NCI-H146 treated with DMSO at 0.1 percent for 48 hours (cell line): Measurements from ENCODE around the gene CCDC57.

Experiments
- DNase-seq: peaks from one replicate; lab custom pipeline; 2025; ENCODE audit not compliant: unreplicated experiment; lab: John Stamatoyannopoulos, UW

CCDC57 gene

DNA sequence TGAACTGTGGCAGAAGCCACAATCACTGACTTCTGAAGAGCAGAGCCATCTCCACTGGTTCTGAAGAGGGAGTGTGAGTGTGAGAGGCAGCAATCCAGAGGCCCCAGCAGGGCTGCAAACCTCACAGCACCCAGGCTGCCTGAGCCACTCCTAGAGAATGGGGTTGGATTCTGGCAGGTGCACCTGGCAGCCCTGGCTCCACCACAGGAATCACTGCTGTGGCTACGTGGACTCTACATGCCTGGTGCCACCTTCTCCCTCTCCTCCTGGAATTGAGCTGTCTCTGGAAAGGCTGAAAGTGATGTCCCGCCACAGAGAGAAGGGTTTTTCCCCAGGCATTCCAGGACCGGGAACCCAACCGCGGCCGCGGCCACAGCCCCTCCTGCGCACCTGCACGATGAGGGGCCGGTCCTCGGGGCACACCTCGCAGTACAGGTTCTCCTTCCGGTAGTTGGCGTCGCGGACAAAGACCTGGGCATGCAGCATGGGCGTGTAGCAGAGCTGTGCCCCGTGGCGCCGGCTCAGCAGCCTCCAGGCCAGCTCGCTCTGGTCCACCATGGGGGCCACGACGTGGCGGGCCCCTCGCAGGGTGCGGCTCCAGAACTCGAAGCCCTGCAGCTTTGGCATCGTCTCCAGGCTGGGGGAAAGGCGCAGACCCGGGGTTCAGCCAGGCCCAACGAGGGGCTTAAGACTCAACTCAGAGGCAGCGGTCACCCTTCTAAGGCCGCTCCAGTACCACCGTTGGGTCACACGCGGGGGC lies 148.0 kb downstream of the CCDC57 start:
- DNase-seq: peak; percentile 21

DNA sequence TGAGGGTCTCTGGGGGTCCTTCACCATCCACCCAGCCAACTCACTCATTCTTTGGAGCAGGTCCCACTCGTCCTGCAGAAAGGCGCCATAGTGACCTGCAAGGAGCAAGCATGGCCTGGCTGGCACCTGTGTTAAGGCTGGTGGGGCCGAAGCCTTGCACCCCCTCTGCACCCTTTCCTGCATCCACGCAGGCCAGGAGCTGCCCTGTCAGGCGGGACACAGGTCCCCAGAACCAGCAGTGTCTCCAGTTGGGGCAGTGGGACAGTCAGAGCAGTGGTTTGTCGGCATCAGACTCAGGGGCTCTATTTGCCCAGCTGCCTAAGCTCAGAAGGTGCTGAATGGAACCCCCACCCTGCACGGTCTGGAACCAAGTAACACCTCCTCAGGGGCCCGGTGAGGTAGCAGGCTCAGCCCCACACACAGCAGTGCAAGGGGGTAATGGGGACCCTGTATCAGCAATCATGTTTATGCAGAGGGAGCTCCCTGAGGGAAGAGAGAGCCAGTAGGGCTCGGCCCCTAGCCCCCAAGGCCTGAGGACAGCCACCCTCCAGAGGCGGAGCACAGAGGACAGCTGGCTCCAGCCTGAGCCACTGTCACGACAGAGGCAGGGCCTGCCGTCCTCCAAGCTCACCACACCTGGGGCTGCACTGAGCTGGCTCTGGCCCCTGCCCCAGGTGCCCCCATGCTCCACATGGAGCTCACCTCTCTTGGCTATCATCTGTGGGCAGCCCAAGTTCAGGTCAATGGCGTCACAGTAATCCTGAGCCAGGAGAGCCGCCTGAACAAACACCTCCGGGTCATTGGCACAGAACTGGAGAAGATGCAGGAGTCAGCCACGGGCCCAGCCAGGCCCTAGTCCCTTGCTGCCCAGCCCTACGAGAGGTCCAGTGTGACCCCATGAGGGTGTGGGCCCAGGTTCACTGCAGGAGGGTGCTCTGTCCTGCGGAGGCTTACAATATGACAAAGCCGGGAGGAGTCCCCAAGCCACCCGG lies 148.9 kb downstream of the CCDC57 start:
- DNase-seq: no peak

DNA sequence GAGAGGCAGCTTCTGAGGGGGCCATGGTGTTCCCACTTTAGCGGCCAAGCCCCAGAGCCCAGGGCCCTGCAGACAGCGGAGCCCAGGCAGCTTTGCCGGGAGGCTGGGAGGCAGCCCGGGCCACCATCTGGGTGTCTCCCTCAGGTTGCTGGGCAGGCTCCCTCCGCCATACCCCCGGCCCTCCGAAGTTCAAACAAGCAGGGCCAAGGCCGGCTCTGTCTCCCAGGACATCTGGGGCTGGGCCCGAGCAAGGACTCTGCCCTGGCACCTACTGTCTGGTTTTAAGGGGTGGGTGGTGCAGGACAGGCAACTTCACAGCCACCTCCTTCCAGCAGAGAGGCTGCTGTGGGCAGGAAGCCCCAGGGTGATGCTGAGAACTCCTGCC lies 149.7 kb downstream of the CCDC57 start:
- DNase-seq: no peak

DNA sequence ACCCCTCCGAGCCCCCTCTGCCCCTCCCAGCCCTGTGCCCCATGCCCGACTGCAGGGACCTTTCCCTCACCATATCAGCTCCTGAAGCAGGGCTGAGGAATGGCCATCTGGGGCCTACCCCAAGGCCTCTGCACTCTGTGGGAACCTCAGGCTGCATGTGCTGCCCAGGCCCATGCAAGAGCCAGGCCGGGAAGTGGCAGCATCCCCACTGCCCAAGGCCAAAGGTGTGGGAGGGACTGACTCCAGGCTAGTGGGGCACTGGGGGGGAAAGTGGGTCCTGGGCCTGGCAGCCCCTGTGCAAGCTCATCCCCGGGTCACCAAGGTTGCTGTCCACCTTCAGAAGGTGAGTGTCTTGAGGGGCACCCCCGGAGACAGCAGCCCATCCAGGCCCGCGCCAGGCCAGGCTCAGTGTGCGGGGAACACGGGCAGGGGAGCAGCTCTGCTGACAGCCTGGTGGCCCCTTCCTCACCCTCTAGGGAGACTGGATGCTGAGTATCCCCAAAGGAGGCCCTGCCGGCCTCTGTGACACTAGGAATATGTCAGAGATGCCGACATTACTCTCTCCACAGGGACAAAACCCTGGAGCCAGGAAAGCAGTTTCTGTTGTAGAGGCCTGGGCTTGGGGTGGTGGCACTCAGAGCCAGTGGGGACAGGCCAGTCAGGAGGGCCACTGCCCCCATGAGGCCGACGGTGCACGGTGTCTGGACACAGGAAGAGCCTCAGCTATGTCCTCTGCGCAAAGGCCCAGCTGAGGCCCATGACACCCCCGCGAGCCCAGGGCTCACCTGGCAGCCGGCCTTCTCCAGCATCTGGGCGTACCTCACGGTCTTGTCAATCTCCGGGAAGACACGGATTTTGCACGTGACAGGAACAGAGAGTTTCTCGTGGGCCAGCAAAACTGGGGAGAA lies 150.3 kb downstream of the CCDC57 start:
- no peak for DNase-seq

DNA sequence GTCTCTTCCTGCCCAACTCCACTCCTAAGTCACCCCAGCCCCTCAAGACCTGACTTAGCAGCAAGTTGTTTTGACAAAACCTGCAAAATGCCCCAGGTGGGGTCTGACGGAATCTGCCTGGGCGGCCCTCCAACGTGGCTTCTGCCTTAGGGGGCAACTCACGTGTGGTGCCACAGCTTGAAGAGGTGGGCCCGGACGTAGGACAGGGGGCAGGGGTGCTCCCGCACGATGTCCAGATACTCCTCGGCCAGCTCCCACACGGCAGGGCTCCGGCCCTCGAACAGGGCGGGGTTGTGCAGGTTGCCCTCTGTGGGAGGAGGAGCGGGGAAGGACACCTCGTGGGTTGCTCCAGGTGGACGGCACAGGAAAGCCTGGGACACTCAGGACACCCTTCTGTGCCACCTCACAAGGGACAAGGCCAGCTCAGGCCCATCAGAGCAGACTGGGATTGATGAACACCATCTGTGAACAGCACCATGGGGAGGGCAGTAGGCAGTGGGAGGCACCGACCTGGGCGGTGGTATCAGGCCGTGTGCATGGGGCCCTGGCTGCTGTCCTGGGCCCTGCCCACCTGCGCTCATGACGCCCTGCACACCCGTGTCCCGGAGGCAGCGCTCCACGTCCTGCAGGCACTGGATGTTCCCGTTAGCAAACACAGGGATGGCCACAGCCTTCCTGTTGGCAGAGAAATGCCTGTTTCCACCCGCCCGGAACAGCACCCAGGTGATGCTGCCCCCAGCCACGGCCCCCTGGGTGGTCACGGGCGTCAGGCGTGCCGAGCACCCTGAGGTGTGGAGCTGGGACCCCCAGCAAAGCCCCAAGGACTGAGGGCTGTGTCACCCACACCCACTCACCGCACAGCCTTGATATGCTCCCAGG lies 151.4 kb downstream of the CCDC57 start:
- DNase-seq: no peak

DNA sequence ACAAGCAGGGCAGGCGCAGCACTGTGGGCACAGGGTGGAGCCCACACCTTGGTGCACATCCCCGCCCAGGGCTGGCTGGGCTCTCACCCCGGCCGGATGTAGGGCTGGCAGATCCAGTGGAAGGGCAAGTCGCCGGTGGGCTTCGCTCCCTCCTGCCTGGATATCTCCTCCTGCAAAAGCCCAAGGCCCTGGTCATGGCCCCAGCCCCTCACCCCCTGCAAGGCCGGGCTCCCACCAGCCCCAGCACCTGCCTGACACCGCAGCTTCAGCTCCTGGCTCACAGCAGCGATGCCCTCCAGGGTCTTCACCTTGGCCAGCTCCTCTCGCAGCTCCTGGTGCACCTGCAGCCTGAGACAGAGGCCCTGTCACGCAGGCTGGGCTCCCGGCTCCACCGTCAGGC lies 152.0 kb downstream of the CCDC57 start:
- no peak for DNase-seq

DNA sequence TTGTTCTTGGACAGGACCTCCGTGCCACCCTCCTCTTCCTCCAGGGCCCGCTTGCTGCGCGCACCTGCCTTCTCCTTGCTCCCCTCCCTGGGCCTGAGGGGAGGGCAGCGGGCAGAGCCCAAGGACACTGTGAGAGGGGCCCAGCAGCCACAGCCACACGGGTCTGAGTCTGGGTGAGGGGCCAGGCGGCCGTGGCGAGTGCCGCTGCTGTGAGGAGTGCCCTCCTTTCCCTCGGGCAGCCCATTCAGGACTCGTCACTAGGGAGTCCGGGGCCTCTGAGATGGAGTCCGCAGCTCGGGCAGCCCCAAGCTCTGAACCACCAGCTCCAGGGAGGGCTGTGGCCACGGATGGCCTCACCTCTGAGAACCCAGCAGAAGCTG lies 152.7 kb downstream of the CCDC57 start:
- no peak for DNase-seq

DNA sequence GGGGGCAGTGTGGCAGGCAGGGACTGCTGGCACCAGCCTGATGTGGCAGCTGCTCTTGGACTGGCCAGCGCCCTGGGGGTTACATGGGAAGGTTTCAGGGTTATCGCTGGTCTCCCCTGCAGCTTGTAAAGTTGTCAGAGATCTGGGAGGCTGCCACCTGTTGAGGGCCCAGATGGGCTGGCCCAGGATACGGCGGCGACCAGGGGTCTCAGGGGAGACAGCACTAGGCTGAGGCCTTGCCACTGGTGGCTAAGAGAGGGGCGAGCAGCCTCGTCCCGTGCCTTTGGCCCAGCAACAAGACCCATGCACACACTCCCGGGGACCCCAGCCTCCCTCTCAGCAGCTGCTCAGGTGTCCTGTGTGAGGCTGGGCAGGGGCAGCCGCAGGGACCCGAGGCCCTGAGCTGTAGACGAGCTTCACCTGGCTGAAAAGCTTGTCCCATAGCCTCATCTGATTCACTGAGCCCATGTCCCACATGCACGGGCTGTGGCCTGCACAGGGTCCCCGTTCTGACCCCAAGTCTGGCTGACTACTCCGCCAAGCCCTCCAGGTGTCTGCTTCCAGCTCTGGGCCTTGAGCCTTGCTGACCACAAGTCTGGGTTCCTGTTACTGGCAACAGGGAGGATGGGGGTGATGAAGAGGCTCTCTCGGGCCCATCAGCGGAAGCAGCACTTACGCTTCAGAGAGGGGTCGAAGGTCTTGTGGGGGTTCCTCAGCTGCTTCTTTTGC lies 153.2 kb downstream of the CCDC57 start:
- DNase-seq: no peak

DNA sequence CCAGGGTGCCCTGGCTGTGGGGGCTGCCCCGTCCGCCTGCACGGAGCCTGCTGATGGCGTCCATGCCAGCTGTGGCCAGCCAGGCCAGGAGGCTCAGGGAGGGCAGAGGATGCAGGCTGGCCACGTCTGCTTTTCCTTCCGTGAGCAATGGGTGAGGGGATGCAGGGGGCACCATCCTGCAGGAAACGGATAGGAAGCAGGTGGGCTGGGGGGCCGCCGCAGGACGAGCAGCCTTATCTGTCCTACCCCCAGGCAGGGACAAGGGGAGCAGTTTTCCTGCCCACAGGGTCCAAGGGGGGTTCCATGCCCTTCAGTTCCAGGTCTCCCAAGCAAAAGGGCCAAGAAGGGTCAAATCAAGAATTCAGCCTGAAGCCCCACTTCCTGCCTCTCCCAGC lies 153.8 kb downstream of the CCDC57 start:
- DNase-seq: no peak

DNA sequence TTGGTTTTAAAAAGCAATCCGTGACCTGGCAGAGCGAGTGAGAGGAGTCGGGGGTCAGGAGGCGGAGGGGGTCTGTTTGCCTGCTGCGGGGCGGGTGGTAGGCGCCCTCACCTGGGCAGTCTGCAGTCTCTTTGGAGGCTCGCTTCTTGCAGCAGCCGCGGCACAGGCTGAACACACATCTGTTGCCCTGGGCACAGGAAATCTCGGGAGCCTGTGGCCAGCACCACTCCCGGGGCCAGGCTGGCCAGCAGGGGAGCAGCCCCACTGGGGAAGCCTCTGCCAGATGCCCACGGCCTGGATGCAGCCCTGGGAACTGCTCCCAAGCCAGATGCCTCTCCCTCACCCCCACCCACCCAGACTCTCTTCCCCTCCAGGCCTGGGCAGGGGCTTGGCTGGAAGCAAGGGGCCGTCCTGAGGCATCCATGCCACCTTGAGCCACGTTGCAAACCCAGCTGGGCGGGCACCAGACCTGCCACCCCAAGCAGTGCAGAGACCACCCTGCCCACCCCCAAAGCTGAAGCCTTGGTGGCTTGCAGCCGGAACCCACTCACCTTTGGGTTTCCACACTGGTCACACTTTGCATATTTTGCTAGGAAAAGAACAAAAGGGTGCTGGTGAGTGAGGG lies 154.3 kb downstream of the CCDC57 start:
- DNase-seq: no peak

DNA sequence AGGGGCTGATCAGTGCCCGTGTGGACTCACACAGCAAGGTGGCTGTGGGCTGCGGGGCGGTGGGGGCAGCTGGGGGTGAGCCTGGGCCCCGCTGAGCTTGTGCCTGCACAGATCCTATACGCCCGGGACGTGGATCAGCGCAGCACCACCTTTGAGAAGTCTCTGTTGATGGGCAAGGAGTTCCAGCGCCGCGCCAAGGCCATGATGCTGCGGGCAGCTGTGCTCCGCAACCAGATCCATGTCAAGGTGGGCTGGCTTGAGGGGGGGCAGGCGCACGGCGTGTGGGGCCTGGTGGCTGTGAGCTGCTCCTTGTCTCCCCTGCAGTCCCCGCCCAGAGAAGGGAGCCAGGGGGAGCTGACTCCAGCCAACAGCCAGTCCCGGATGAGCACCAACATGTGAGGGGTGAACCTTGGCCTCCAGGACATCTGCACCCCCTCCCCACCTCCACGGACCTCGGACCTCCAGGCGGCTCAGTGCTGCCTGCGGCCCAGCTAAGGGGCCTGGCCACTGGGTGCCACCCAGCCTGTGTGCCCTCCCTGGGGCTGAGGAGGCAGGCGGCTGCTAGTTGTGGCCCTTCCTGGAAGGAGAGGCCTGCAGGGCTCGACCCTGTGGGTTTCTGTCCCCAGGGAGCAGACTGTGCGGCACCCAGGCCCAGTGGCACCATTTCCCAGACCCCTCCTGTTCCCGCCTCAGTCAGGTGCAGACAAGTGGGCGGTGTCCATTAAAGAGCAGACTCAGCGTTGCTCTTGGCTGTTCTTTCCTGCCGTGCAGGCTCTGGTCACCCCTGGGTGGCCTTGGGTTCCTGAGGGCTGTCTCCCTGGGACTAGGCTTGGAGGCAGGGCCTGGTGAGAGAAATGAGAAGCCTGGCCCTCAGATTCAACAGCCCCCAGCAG lies 155.7 kb downstream of the CCDC57 start:
- DNase-seq: no peak

DNA sequence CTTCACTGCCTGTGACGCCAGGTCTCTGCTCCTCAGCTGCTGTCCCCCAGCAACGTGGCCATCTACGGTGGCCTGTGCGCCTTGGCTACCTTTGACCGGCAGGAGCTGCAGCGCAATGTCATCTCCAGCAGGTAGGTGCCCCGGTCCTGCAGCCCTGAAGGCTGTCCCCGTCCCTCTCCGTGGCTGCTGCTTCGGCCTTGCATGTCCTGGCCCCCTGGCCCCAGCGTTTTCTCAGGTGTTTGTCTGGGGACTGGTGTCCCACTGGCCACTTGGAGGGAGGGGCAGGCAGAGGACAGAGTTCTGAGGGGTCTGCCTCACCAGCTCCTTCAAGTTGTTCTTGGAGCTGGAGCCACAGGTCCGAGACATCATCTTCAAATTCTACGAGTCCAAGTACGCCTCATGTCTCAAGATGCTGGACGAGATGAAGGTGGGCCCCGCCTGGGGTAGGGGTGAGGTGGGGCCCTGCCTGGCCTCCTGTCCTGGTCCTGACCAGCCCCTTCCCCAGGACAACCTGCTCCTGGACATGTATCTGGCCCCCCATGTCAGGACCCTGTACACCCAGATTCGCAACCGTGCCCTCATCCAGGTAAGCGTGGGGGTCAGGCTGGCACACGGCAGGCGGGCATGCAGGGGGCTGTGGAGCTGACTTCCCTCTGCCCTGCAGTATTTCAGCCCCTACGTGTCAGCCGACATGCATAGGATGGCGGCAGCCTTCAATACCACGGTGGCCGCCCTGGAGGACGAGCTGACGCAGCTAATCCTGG lies 156.5 kb downstream of the CCDC57 start:
- DNase-seq: no peak

DNA sequence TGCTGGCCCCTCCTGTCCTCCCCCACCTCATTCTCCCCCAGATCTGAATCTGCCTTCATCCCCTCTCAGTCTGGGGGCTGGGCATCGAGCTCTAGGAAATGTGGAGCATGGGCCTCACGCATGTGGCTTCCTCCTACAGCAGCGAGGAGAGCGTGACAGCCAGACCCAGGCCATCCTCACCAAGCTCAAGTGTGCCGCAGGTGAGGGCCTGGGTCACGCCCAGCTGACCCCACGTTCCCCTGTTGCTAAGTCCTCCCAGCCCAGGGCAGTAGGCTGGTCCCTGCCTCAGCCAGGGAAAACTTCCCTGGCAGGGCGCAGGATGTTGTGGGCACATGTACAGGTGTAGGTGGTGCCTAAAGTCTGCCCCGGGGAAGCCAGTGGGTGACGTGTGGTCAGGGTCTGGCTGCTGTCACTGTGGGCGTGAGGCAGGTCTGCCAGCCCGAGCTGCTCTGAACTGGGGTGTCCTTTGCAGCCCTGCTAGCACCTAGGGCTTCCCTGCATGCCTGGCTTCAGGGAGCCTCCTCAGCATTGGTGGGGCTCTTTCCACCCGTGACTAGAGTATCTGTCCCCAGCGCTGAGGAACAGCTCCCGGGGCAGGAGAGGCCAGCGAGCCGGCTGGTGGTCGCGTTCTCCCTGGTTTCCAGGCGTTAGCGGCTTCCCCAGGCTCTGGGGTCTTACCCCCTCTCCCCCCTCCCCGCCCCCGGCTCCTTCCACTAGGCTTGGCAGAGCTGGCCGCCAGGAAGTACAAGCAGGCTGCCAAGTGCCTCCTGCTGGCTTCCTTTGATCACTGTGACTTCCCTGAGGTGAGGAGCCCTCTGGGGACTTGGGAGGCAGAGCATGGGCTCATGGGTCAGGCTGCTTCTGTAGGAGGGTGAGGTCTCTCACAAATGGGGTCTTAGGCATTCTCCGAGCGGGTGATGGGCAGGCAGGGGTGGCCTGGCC lies 157.3 kb downstream of the CCDC57 start:
- DNase-seq: no peak

DNA sequence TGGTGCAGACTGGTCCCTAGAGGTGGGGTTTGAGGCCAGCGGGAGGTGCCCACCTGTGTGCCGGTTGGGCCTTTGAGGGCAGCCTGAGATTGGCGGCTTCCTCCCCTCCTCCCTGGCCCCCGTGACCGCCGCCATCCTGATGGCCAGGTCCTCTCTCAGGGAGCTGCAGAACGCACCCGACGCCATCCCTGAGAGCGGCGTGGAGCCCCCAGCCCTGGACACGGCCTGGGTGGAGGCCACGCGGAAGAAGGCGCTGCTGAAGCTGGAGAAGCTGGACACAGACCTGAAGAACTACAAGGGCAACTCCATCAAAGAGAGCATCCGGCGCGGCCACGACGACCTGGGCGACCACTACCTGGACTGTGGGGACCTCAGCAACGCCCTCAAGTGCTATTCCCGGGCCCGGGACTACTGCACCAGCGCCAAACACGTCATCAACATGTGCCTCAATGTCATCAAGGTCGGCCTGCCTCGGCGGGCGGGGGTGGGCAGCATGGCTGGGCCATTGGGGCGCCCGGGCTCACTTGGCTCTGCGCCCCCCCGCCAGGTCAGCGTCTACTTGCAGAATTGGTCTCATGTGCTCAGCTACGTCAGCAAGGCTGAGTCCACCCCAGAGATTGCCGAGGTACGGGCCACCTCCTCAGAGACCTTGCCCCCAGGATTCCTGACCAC lies 158.2 kb downstream of the CCDC57 start:
- no peak for DNase-seq

DNA sequence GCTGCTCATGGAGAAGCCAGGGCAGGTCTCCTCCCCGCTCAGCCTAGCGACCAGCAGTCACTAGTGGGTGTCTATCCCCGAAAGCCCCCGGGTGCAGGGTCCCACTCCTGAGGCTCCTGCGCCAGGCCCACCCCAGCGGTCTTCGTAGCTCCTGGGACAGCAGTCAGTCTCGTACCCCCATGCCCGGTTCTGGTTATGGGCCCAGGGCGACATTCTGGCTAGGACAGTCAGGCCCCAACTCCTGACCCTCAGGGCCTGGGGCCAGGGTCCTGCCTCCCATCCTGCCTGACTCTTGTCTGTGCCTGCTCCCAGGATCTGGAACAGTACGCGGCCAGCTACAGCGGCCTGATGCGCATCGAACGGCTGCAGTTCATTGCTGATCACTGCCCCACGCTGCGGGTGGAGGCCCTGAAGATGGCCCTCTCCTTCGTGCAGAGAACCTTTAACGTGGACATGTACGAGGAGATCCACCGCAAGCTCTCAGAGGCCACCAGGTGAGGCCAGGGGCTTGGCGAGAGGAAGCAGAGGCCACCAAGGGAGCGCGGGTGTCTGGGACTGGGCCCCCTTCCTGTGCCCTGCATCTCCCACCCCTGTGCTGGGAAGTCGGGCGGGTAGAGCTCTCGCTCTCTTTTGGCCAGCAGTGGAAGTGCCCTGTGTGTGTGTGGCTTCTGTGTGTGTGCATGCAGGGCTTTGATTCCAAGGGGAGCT lies 158.9 kb downstream of the CCDC57 start:
- no peak for DNase-seq
